Esophagus squamous epithelium (tissue), 5 donors: ENCODE measurements around the gene UGT2A2. TPM values are rescaled to one million over a fixed set of nuclear protein-coding genes. Genes with fewer than 3 reads are reported as not detected.
A peak's percentile ranks its signal among the peaks of the same experiment; 100 is the strongest.

ENCODE experiments used
- DNase-seq: peaks from one replicate; lab custom pipeline; 2025; lab: John Stamatoyannopoulos, UW
- H3K27ac ChIP-seq, 4 donors: fragments of 200-600 bp; sonication (generic); one replicate each; pipeline ENCODE4 v1.5.1; 2016 to 2019; ENCODE audit warnings: mild to moderate bottlenecking in 1 of 4
- H3K27me3 ChIP-seq, 4 donors: fragments of 200-600 bp; sonication (generic); 1 replicate in 3 of 4; 2 replicates in 1 of 4; pipeline versions ENCODE4 v1.5.1 to v1.6.0; 2017 to 2021; ENCODE audit warnings: antibody characterized with exemption in 1 of 4
- H3K36me3 ChIP-seq, 3 donors: fragments of 200-600 bp; sonication (generic); one replicate each; pipeline ENCODE4 v1.5.1; 2016 to 2019
- H3K4me1 ChIP-seq, 3 donors: fragments of 200-600 bp; sonication (generic); one replicate each; pipeline ENCODE4 v1.5.1; 2017 to 2019
- H3K4me3 ChIP-seq, 4 donors: fragments of 200-600 bp; sonication (generic); 1 replicate in 3 of 4; 2 replicates in 1 of 4; pipeline ENCODE4 v1.5.1; 2016 to 2019; ENCODE audit warnings: mild to moderate bottlenecking in 2 of 4, moderate library complexity in 1 of 4
- H3K9me3 ChIP-seq, 3 donors: fragments of 200-600 bp; sonication (generic); one replicate each; pipeline ENCODE4 v1.5.1; 2016 to 2019
- CTCF ChIP-seq, 6 experiments: fragments of 450-650 bp in 4 of 6; fragments of 200-600 bp in 2 of 6; sonication (generic) in 2 of 6; IDR thresholded peaks; one replicate each; pipeline ENCODE4 v1.5.1; 2016 to 2019; ENCODE audit warnings: antibody characterized with exemption in 6 of 6, mild to moderate bottlenecking in 4 of 6, moderate library complexity in 4 of 6
- POLR2A ChIP-seq, 4 donors: fragments of 450-650 bp; IDR thresholded peaks; one replicate each; pipeline ENCODE4 v1.6.1; 2017; ENCODE audit warnings: antibody characterized with exemption in 4 of 4, mild to moderate bottlenecking in 4 of 4, moderate library complexity in 3 of 4
- WGBS, 2 donors: methylation state at CpG; one replicate each; pipeline ENCODE4 v1.1.5; 2018; 5-methylcytosine and 5-hydroxymethylcytosine counted together
- intact Hi-C: fragments of 100-400 bp; cut with DNase I; formaldehyde crosslinking; loops from one replicate; pipeline ENCODE4 v1.15.0; 2022
- total RNA-seq, 4 donors: library from RNA; depleted of rRNA; stranded (reverse); fragments of >200 nt; gene quantifications; one replicate each; pipeline ENCODE4 v1.1.0, GENCODE V29; 2016
- donor health status: DM: yes; HTN: yes; CAD: no.

The UGT2A2 gene
- total RNA-seq, 4 donors from 2014 or later = not detected

GRCh38 chr4:69642961-69643360 is 3.5 kb upstream of the UGT2A2 start:
- intact Hi-C loops = no loop called here
- 67 to 84% methylated on average over 2 of the region's 2 CpGs for WGBS, 2 donors
- Histone ChIP-seq H3K4me1 (no peaks in the 10 kb centered on the region), H3K27ac (no peak overlapping the region), H3K4me3 (no peak overlapping the region), H3K27me3 (no peaks in the 10 kb centered on the region), H3K9me3 (no peaks in the 10 kb centered on the region), H3K36me3 (no peaks in the 10 kb centered on the region)
- no peak for DNase-seq
- no peak for TF ChIP-seq POLR2A (IDR thresholded peaks at IDR 0.05)
- no peak for TF ChIP-seq CTCF (IDR thresholded peaks at IDR 0.05)

DNA sequence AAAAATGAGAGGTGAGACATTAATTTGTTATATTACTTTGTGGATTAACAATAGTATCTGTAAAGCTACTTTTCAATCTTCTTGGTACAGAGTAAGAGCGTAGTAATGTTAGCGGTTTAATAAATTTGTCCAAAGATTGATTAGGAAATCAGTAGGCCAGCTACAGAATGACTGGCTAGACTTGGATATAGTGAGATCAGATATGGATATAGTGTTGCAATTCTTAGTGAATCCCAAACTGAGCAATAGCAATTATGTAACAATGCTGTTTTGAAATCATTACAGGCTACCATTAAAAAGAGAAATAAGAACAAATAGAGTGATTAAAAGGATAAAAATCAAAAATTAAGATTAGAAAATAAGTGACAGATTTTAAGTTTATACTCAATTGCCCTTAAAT is 847 bp upstream of the UGT2A2 start:
- Histone ChIP-seq H3K27ac (no peak overlapping the region), H3K36me3 (no peaks in the 10 kb centered on the region), H3K4me1 (no peaks in the 10 kb centered on the region), H3K9me3 (no peaks in the 10 kb centered on the region), H3K27me3 (no peaks in the 10 kb centered on the region), H3K4me3 (no peak overlapping the region)
- WGBS, 2 donors = 77 to 95% methylated on average over 2 of the region's 2 CpGs
- TF ChIP-seq CTCF (IDR thresholded peaks at IDR 0.05) (no peak), POLR2A (IDR thresholded peaks at IDR 0.05) (no peak)
- DNase-seq = no peak
- intact Hi-C loops = no loop called here

GRCh38 chr4:69617083-69617694 is 22.3 kb downstream of the UGT2A2 start:
- peaks cover 0 to 5% (median 0%) of the 10 kb centered on the region in 3 donors for H3K9me3 ChIP-seq
- TF ChIP-seq POLR2A (IDR thresholded peaks at IDR 0.05) (no peak), CTCF (IDR thresholded peaks at IDR 0.05) (peak in 5 of 6 experiments; percentile 13 to 64 (median 38))

DNA sequence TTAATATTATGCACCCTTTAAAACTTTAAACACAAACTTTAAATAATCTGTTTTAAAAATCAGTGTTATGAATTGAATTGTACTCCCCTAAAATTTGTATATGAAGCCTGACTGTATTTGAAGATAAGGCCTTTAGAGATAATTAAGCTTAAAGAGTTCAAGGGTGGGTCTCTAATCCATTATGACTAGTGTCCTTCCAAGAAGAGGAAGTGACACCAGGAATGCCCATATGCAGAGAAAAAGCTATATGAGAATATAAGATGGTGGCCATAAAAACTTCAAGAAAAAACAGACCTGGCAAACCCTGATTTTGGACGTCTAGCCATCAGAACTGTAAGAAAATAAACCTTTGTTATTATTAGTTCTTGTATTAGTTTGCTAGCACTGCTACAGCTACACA is 29.0 kb downstream of the UGT2A2 start:
- TF ChIP-seq CTCF (IDR thresholded peaks at IDR 0.05) (no peak), POLR2A (IDR thresholded peaks at IDR 0.05) (no peak)
- WGBS, 2 donors = 52 to 73% methylated on average over 1 of the region's 1 CpG
- intact Hi-C loops = no loop called here
- H3K4me1 ChIP-seq = no peaks in the 10 kb centered on the region
- H3K27me3 ChIP-seq = no peaks in the 10 kb centered on the region
- H3K9me3 ChIP-seq = no peaks in the 10 kb centered on the region
- no peaks in the 10 kb centered on the region for H3K36me3 ChIP-seq
- no peak overlapping the region for H3K4me3 ChIP-seq
- DNase-seq = no peak
- H3K27ac ChIP-seq = no peak overlapping the region

More at GRCh38 chr4:69617083-69617694, 22.3 kb downstream of the UGT2A2 start:
- Histone ChIP-seq H3K4me1 (no peaks in the 10 kb centered on the region), H3K4me3 (no peak overlapping the region), H3K27ac (no peak overlapping the region), H3K36me3 (no peaks in the 10 kb centered on the region), H3K27me3 (no peaks in the 10 kb centered on the region)
- 65 to 72% methylated on average over 6 of the region's 6 CpGs for WGBS, 2 donors
- DNase-seq = no peak
- intact Hi-C loops = no loop called here

GRCh38 chr4:69601065-69601464 is 38.4 kb downstream of the UGT2A2 start:
- intact Hi-C loops = no loop called here
- WGBS, 2 donors = 71% methylated on average over 3 of the region's 4 CpGs; no CpG with 5 or more reads in 1 of the 2 donors
- no peak for DNase-seq
- Histone ChIP-seq H3K36me3 (no peaks in the 10 kb centered on the region), H3K9me3 (no peaks in the 10 kb centered on the region), H3K27me3 (no peaks in the 10 kb centered on the region), H3K4me3 (no peak overlapping the region), H3K4me1 (no peaks in the 10 kb centered on the region), H3K27ac (no peak overlapping the region)
- TF ChIP-seq POLR2A (IDR thresholded peaks at IDR 0.05) = no peak
- TF ChIP-seq CTCF (IDR thresholded peaks at IDR 0.05) = no peak
